H9 (cell line): ENCODE measurements around the gene OR5B12. TPM values are rescaled to one million over a fixed set of nuclear protein-coding genes. Genes with fewer than 3 reads are reported as not detected.

Experiments
- DNase-seq: peaks from one replicate; pipeline ENCODE4 v3.0.0-alpha.2; 2017
- H2AFZ ChIP-seq: one replicate; pipeline ENCODE4 v1.6.1; 2013; ENCODE audit warnings: mild to moderate bottlenecking, low read length, control low read depth, moderate library complexity
- H2AK5ac ChIP-seq: 2 replicates; pipeline ENCODE4 v1.6.1; 2013; ENCODE audit warnings: low read length, control low read depth, mixed read lengths; ENCODE audit not compliant: insufficient read length
- H2BK120ac ChIP-seq: one replicate; pipeline ENCODE4 v1.6.1; 2013; ENCODE audit warnings: low read depth, mild to moderate bottlenecking, low read length, control low read depth, inconsistent platforms; ENCODE audit not compliant: poor library complexity, severe bottlenecking
- H2BK12ac ChIP-seq: 2 replicates; pipeline ENCODE4 v1.6.1; 2013; ENCODE audit warnings: low read length, control low read depth, mixed read lengths, low read depth; ENCODE audit not compliant: insufficient read length
- H2BK15ac ChIP-seq: 2 replicates; pipeline ENCODE4 v1.6.1; 2013; ENCODE audit warnings: low read depth, low read length, control low read depth
- H2BK20ac ChIP-seq: one replicate; pipeline ENCODE4 v1.6.1; 2013; ENCODE audit warnings: low read depth, mild to moderate bottlenecking, low read length, control low read depth, inconsistent platforms; ENCODE audit not compliant: poor library complexity, severe bottlenecking
- H2BK5ac ChIP-seq: 2 replicates; pipeline ENCODE4 v1.6.1; 2013; ENCODE audit warnings: low read length, control low read depth, mixed read lengths; ENCODE audit not compliant: insufficient read length
- H3K14ac ChIP-seq: 2 replicates; pipeline ENCODE4 v1.6.1; 2013; ENCODE audit warnings: low read length, control low read depth; ENCODE audit not compliant: insufficient read depth
- H3K18ac ChIP-seq: 2 replicates; pipeline ENCODE4 v1.6.1; 2013; ENCODE audit warnings: low read depth, mild to moderate bottlenecking, mixed read lengths, low read length, control low read depth; ENCODE audit not compliant: insufficient read length
- H3K23ac ChIP-seq: 2 replicates; pipeline ENCODE4 v1.6.1; 2013; ENCODE audit warnings: low read length, control low read depth, mixed read lengths, low read depth; ENCODE audit not compliant: insufficient read length
- H3K23me2 ChIP-seq: 2 replicates; pipeline ENCODE4 v1.6.1; 2013; ENCODE audit warnings: low read depth, mild to moderate bottlenecking, mixed read lengths, low read length, control low read depth; ENCODE audit not compliant: insufficient read length, poor library complexity, severe bottlenecking
- H3K27ac ChIP-seq: 2 replicates; pipeline ENCODE4 v1.5.1; 2013; ENCODE audit warnings: low read length, control low read depth, mixed read lengths, low read depth; ENCODE audit not compliant: insufficient read length
- H3K27me3 ChIP-seq: 2 replicates; pipeline ENCODE4 v1.6.1; 2013; ENCODE audit warnings: low read length, control low read depth, inconsistent platforms; ENCODE audit not compliant: insufficient read depth
- H3K4ac ChIP-seq: 2 replicates; pipeline ENCODE4 v1.6.1; 2013; ENCODE audit warnings: low read depth, mild to moderate bottlenecking, control low read depth, inconsistent platforms, low read length, moderate library complexity
- H3K4me1 ChIP-seq: 2 replicates; pipeline ENCODE4 v1.6.1; 2013; ENCODE audit warnings: low read length, control low read depth, inconsistent platforms; ENCODE audit not compliant: insufficient read depth
- H3K4me2 ChIP-seq: 2 replicates; pipeline ENCODE4 v1.6.1; 2013; ENCODE audit warnings: low read length, control low read depth, mixed read lengths; ENCODE audit not compliant: insufficient read length, insufficient read depth
- H3K56ac ChIP-seq: 2 replicates; pipeline ENCODE4 v1.6.1; 2013; ENCODE audit warnings: low read depth, mild to moderate bottlenecking, mixed read lengths, low read length, control low read depth; ENCODE audit not compliant: insufficient read length
- H3K79me1 ChIP-seq: 2 replicates; pipeline ENCODE4 v1.6.1; 2013; ENCODE audit warnings: low read depth, mild to moderate bottlenecking, moderate library complexity, low read length, control low read depth, inconsistent platforms; ENCODE audit not compliant: insufficient read depth, poor library complexity, severe bottlenecking
- H3K79me2 ChIP-seq: 2 replicates; pipeline ENCODE4 v1.6.1; 2013; ENCODE audit warnings: low read length, control low read depth, inconsistent platforms; ENCODE audit not compliant: insufficient read depth
- H3K9ac ChIP-seq: 2 replicates; pipeline ENCODE4 v1.6.1; 2013; ENCODE audit warnings: low read length, control low read depth, mixed read lengths; ENCODE audit not compliant: insufficient read length; ENCODE audit errors: extremely low read depth
- H3K9me3 ChIP-seq: one replicate; pipeline ENCODE4 v1.6.1; 2013; ENCODE audit warnings: low read depth, low read length, inconsistent platforms; ENCODE audit not compliant: control insufficient read depth
- H3T11ph ChIP-seq: one replicate; pipeline ENCODE4 v1.6.1; 2013; ENCODE audit warnings: mild to moderate bottlenecking, low read length, control low read depth, inconsistent platforms
- H4K20me1 ChIP-seq: one replicate; pipeline ENCODE4 v1.6.1; 2013; ENCODE audit not compliant: control insufficient read depth, insufficient read length, insufficient read depth
- H4K5ac ChIP-seq: 2 replicates; pipeline ENCODE4 v1.6.1; 2013; ENCODE audit warnings: low read depth, mild to moderate bottlenecking, mixed read lengths, low read length, control low read depth; ENCODE audit not compliant: insufficient read length
- H4K8ac ChIP-seq: replicated peaks from 2 replicates; pipeline ENCODE4 v1.6.1; 2013; ENCODE audit warnings: low read length, control low read depth, mixed read lengths, low read depth; ENCODE audit not compliant: insufficient read length
- H4K91ac ChIP-seq: 2 replicates; pipeline ENCODE4 v1.6.1; 2013; ENCODE audit warnings: low read depth, mild to moderate bottlenecking, moderate library complexity, mixed read lengths, low read length, control low read depth; ENCODE audit not compliant: insufficient read length
- H3K27ac Mint-ChIP-seq, 3 experiments: 2 replicates in 2 of 3; 3 replicates in 1 of 3; pipeline ENCODE4 v1.8.0; 2020 to 2021; ENCODE audit warnings: mixed read lengths in 3 of 3, mild to moderate bottlenecking in 1 of 3, moderate library complexity in 1 of 3
- H3K27me3 Mint-ChIP-seq: 2 replicates; pipeline ENCODE4 v1.8.0; 2021; ENCODE audit warnings: low read depth, mild to moderate bottlenecking, moderate library complexity, mixed read lengths
- H3K36me3 Mint-ChIP-seq, 3 experiments: 2 replicates in 2 of 3; 3 replicates in 1 of 3; pipeline ENCODE4 v1.8.0; 2020 to 2021; ENCODE audit warnings: low read depth in 3 of 3, mixed read lengths in 3 of 3; ENCODE audit not compliant: insufficient read depth in 1 of 3
- H3K4me1 Mint-ChIP-seq, 2 experiments: 2 replicates each; pipeline ENCODE4 v1.8.0; 2020; ENCODE audit warnings: mixed read lengths in 2 of 2
- H3K4me3 Mint-ChIP-seq, 2 experiments: 2 replicates in 1 of 2; 3 replicates in 1 of 2; pipeline ENCODE4 v1.8.0; 2020 to 2021; ENCODE audit warnings: mild to moderate bottlenecking in 2 of 2, mixed read lengths in 2 of 2, moderate library complexity in 1 of 2
- H3K9me3 Mint-ChIP-seq, 2 experiments: 2 replicates in 1 of 2; 3 replicates in 1 of 2; pipeline ENCODE4 v1.8.0; 2020; ENCODE audit warnings: mild to moderate bottlenecking in 2 of 2, mixed read lengths in 2 of 2, moderate library complexity in 1 of 2
- CTCF ChIP-seq: fragments of 200-600 bp; sonication (generic); conservative IDR thresholded peaks from 3 replicates; pipeline ENCODE4 v1.8.0; 2021; ENCODE audit warnings: antibody characterized with exemption, mild to moderate bottlenecking
- WGBS: extraction: QIAGEN DNeasy Blood & Tissue Kit; methylation state at CpG from one replicate; pipeline ENCODE4 v1.1.7; 2013; ENCODE audit warnings: missing lambda C conversion rate, low lambda C conversion rate, mixed read lengths; ENCODE audit not compliant: insufficient read length; ENCODE audit errors: extremely low coverage; 5-methylcytosine and 5-hydroxymethylcytosine counted together
- long read RNA-seq: library from polyadenylated mRNA; unstranded; transcript quantifications from one replicate; pipeline ENCODE4 v2.0.0, GENCODE V29; 2020
- total RNA-seq: library from RNA; stranded (reverse); gene quantifications from 2 replicates; pipeline ENCODE4 v1.2.1, GENCODE V29; 2021

OR5B12 gene
- not detected in 2 replicates for total RNA-seq
- long read RNA-seq: 0 reads

GRCh38 chr11:58442136-58442535 lies at the start of gene OR5B12:
OR5B12 (minus strand) TSS chr11:58442236; CDS start chr11:58440151, 2,085 bp downstream.
- no peak within 1 kb of the TSS for H2BK20ac ChIP-seq
- no peak for DNase-seq
- H3K9me3 ChIP-seq: no peaks in the 10 kb centered on the region
- no peak for TF ChIP-seq CTCF
- H3K23me2 ChIP-seq: no peaks in the 10 kb centered on the region
- Mint-ChIP-seq H3K36me3 (peaks cover 0 to 21% (median 7%) of the 10 kb centered on the region in 3 experiments; a peak in 5 of 7 replicates), H3K9me3 (peaks cover 16 to 31% of the 10 kb centered on the region in 2 experiments), H3K4me1 (no peaks in the 10 kb centered on the region), H3K27ac (no peak within 1 kb of the TSS), H3K27me3 (peaks cover 3% of the 10 kb centered on the region), H3K4me3 (no peak within 1 kb of the TSS)
- H2BK12ac ChIP-seq: no peak within 1 kb of the TSS
- H2BK15ac ChIP-seq: no peak within 1 kb of the TSS
- no peaks in the 10 kb centered on the region for H3K4me1 ChIP-seq
- H3K27me3 ChIP-seq: no peaks in the 10 kb centered on the region
- no peak within 1 kb of the TSS for H2AFZ ChIP-seq
- no peak within 1 kb of the TSS for H2BK120ac ChIP-seq
- no peak within 1 kb of the TSS for H2BK5ac ChIP-seq
- no peak within 1 kb of the TSS for H3K14ac ChIP-seq
- no peak within 1 kb of the TSS for H4K5ac ChIP-seq
- no peak within 1 kb of the TSS for H3K23ac ChIP-seq
- H3K79me1 ChIP-seq: no peaks in the 10 kb centered on the region
- H3K56ac ChIP-seq: no peak within 1 kb of the TSS
- no peaks in the 10 kb centered on the region for H3K79me2 ChIP-seq
- H2AK5ac ChIP-seq: no peak within 1 kb of the TSS
- H4K8ac ChIP-seq: no peak within 1 kb of the TSS
- H4K20me1 ChIP-seq: no peaks in the 10 kb centered on the region
- no peak within 1 kb of the TSS for H3K4me2 ChIP-seq
- WGBS: no CpG with 5 or more reads among the region's 1 CpG
- H3K18ac ChIP-seq: no peak within 1 kb of the TSS
- no peak within 1 kb of the TSS for H4K91ac ChIP-seq
- H3K4ac ChIP-seq: no peak within 1 kb of the TSS
- H3K9ac ChIP-seq: no peak within 1 kb of the TSS
- H3K27ac ChIP-seq: no peak within 1 kb of the TSS
- H3T11ph ChIP-seq: no peak within 1 kb of the TSS
